Kasumi-1 (cell line): ENCODE measurements around the gene ZDHHC1.
"Not testable (repeated sequence)": the region's sequence is repeated elsewhere in the genome, so short reads cannot be mapped to it uniquely, and the experiment has no call there.

Experiments used
- DNase-seq, 2 experiments: peaks; one replicate each; lab custom pipeline; 2025; lab: John Stamatoyannopoulos, UW

The ZDHHC1 gene

GRCh38 chr16:67361038-67361437 is 55.2 kb downstream of the ZDHHC1 start:
- no peak for DNase-seq

GRCh38 chr16:67359540-67360269 is 56.6 kb downstream of the ZDHHC1 start:
- not testable (repeated sequence) for DNase-seq

- no peak for DNase-seq
These were observed 58.7 kb downstream of the ZDHHC1 start for GRCh38 chr16:67357561-67357960.

- DNase-seq, result no peak
These were observed 59.9 kb downstream of the ZDHHC1 start for GRCh38 chr16:67356396-67356795.

GRCh38 chr16:67352463-67352862 is 63.8 kb downstream of the ZDHHC1 start:
- not testable (repeated sequence) for DNase-seq

GRCh38 chr16:67350324-67350723 is 66.0 kb downstream of the ZDHHC1 start:
- no peak for DNase-seq

GRCh38 chr16:67349172-67349571 is 67.1 kb downstream of the ZDHHC1 start:
- DNase-seq, result peak; percentile 60 to 69

DNA sequence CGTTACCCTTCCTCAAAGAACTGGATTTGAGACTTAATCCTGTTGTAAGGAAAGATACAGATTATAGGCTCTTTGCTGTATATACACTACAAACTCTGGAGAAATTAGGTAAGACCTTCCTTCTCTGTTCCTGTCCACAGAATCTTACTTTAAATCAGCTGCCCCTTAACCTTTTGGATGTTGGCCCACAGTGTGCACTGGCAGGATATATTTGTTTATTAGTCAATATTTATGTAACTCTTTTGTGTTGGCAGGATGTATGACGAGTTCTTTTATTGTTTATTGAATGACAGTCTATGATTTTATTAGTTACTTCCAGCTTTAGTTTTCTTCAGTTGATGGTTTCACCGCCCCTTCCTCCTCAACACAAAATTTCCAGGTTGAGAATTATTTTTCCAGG is 69.9 kb downstream of the ZDHHC1 start:
- DNase-seq, result no peak

- no peak for DNase-seq
These were observed 70.9 kb downstream of the ZDHHC1 start for GRCh38 chr16:67345401-67345800.
